ENCODE results near the gene CORO6. TPM values are rescaled to one million over a fixed set of nuclear protein-coding genes. Genes with fewer than 3 reads are reported as not detected.

Gene CORO6
- total and polyA plus RNA-seq, 10 of the 15 experiments (the other 5 are each of a cell fraction or from before 2014, with no cell fraction given): 0.26 to 5.0 (median 1.7) TPM; not detected in 1

GRCh38 chr17:29594519-29595090 is 28.1 kb downstream of the CORO6 start:
- Histone ChIP-seq H3K36me3 (ENCODE audit: control insufficient read depth in 2 of 2, insufficient read depth in 2 of 2, low read length in 1 of 2) (no peaks in the 10 kb centered on the region), H3K4me2 (ENCODE audit: control insufficient read depth, insufficient read depth) (peak overlapping the region; percentile 73), H3K27ac (ENCODE audit: control insufficient read depth, insufficient read depth) (no peak overlapping the region), H2AFZ (ENCODE audit: control insufficient read depth, low read depth, low read length) (no peak overlapping the region), H4K20me1 (ENCODE audit: control insufficient read depth, insufficient read depth) (no peaks in the 10 kb centered on the region), H3K27me3 (replicated peaks in 1 of 2; ENCODE audit: control insufficient read depth in 2 of 2, insufficient read depth in 2 of 2, low read length in 1 of 2) (no peaks in the 10 kb centered on the region; a peak in 1 of 4 replicates), H3K9me3 (replicated peaks; ENCODE audit: control insufficient read depth, insufficient read depth, low read length) (no peaks in the 10 kb centered on the region), H3K4me1 (ENCODE audit: control insufficient read depth, insufficient read depth, low read length) (peaks cover 36% of the 10 kb centered on the region), H3K9ac (ENCODE audit: control insufficient read depth, insufficient read depth, low read length) (no peak overlapping the region), H3K79me2 (ENCODE audit: control insufficient read depth, insufficient read depth, low read length) (peaks cover 2% of the 10 kb centered on the region), H3K4me3 (no peak overlapping the region)
- SMC1A ChIA-PET (ENCODE audit: uncharacterized antibody, unreplicated experiment): interaction anchor here (0.8 kb wide), 1 partner anchor 13 kb away, joined by 3 read pairs; no protein-coding TSS in a partner anchor
- FAIRE-seq: no peak
- CTCF ChIA-PET: interaction anchor here (0.7 to 5.0 kb wide), 5 partner anchors 11 to 225 kb away, joined by 3 to 64 read pairs (median 6); no protein-coding TSS in a partner anchor
- RAD21 ChIA-PET (ENCODE audit: unreplicated experiment): interaction anchor here (1.2 kb wide), 1 partner anchor 19 kb away, joined by 4 read pairs; no protein-coding TSS in a partner anchor
- no peak for TF ChIP-seq ETV6 (conservative IDR thresholded peaks at IDR 0.05 in 1 of 2, IDR thresholded peaks at IDR 0.05 in 1 of 2; ENCODE audit: borderline replicate concordance in 1 of 2, low read depth in 1 of 2)
- no peak for TF ChIP-seq FOXK2 (IDR thresholded peaks at IDR 0.05)
- no peak for TF ChIP-seq ZBTB33 (IDR thresholded peaks at IDR 0.05)
- TF ChIP-seq SIN3A (IDR thresholded peaks at IDR 0.05; ENCODE audit: low read depth, low read length): no peak
- POLR2A ChIA-PET: interaction anchor here (1.0 kb wide), 1 partner anchor 21 kb away, joined by 3 read pairs; no protein-coding TSS in a partner anchor
- no peak for ATAC-seq
- WGBS (ENCODE audit: insufficient coverage, insufficient replicate concordance, low lambda C conversion rate, missing lambda C conversion rate): 60% methylated on average over 11 of the region's 11 CpGs
- BruUV-seq (replicated peaks): no TSS peak
- in situ Hi-C loops (cut with MboI): no loop called here
- intact Hi-C loops (cut with micrococcal nuclease; ENCODE audit: unreplicated experiment): loop anchor here (10.0 kb wide), 1 partner anchor 230 kb away; no protein-coding TSS in a partner anchor
- DNase-seq (ENCODE audit: low read depth, low spot score): no peak
